H9 (cell line): ENCODE results near the gene FTO. TPM values are rescaled to one million over a fixed set of nuclear protein-coding genes. Genes with fewer than 3 reads are reported as not detected.

Experiments
- DNase-seq: peaks from one replicate; pipeline ENCODE4 v3.0.0-alpha.2; 2017
- H2AFZ ChIP-seq: one replicate; pipeline ENCODE4 v1.6.1; 2013; ENCODE audit warnings: mild to moderate bottlenecking, low read length, control low read depth, moderate library complexity
- H2AK5ac ChIP-seq: 2 replicates; pipeline ENCODE4 v1.6.1; 2013; ENCODE audit warnings: low read length, control low read depth, mixed read lengths; ENCODE audit not compliant: insufficient read length
- H2BK120ac ChIP-seq: one replicate; pipeline ENCODE4 v1.6.1; 2013; ENCODE audit warnings: low read depth, mild to moderate bottlenecking, low read length, control low read depth, inconsistent platforms; ENCODE audit not compliant: poor library complexity, severe bottlenecking
- H2BK12ac ChIP-seq: 2 replicates; pipeline ENCODE4 v1.6.1; 2013; ENCODE audit warnings: low read length, control low read depth, mixed read lengths, low read depth; ENCODE audit not compliant: insufficient read length
- H2BK15ac ChIP-seq: 2 replicates; pipeline ENCODE4 v1.6.1; 2013; ENCODE audit warnings: low read depth, low read length, control low read depth
- H2BK20ac ChIP-seq: one replicate; pipeline ENCODE4 v1.6.1; 2013; ENCODE audit warnings: low read depth, mild to moderate bottlenecking, low read length, control low read depth, inconsistent platforms; ENCODE audit not compliant: poor library complexity, severe bottlenecking
- H2BK5ac ChIP-seq: 2 replicates; pipeline ENCODE4 v1.6.1; 2013; ENCODE audit warnings: low read length, control low read depth, mixed read lengths; ENCODE audit not compliant: insufficient read length
- H3K14ac ChIP-seq: 2 replicates; pipeline ENCODE4 v1.6.1; 2013; ENCODE audit warnings: low read length, control low read depth; ENCODE audit not compliant: insufficient read depth
- H3K18ac ChIP-seq: 2 replicates; pipeline ENCODE4 v1.6.1; 2013; ENCODE audit warnings: low read depth, mild to moderate bottlenecking, mixed read lengths, low read length, control low read depth; ENCODE audit not compliant: insufficient read length
- H3K23ac ChIP-seq: 2 replicates; pipeline ENCODE4 v1.6.1; 2013; ENCODE audit warnings: low read length, control low read depth, mixed read lengths, low read depth; ENCODE audit not compliant: insufficient read length
- H3K23me2 ChIP-seq: 2 replicates; pipeline ENCODE4 v1.6.1; 2013; ENCODE audit warnings: low read depth, mild to moderate bottlenecking, mixed read lengths, low read length, control low read depth; ENCODE audit not compliant: insufficient read length, poor library complexity, severe bottlenecking
- H3K27ac ChIP-seq: 2 replicates; pipeline ENCODE4 v1.5.1; 2013; ENCODE audit warnings: low read length, control low read depth, mixed read lengths, low read depth; ENCODE audit not compliant: insufficient read length
- H3K27me3 ChIP-seq: 2 replicates; pipeline ENCODE4 v1.6.1; 2013; ENCODE audit warnings: low read length, control low read depth, inconsistent platforms; ENCODE audit not compliant: insufficient read depth
- H3K4ac ChIP-seq: 2 replicates; pipeline ENCODE4 v1.6.1; 2013; ENCODE audit warnings: low read depth, mild to moderate bottlenecking, control low read depth, inconsistent platforms, low read length, moderate library complexity
- H3K4me1 ChIP-seq: 2 replicates; pipeline ENCODE4 v1.6.1; 2013; ENCODE audit warnings: low read length, control low read depth, inconsistent platforms; ENCODE audit not compliant: insufficient read depth
- H3K4me2 ChIP-seq: 2 replicates; pipeline ENCODE4 v1.6.1; 2013; ENCODE audit warnings: low read length, control low read depth, mixed read lengths; ENCODE audit not compliant: insufficient read length, insufficient read depth
- H3K56ac ChIP-seq: 2 replicates; pipeline ENCODE4 v1.6.1; 2013; ENCODE audit warnings: low read depth, mild to moderate bottlenecking, mixed read lengths, low read length, control low read depth; ENCODE audit not compliant: insufficient read length
- H3K79me1 ChIP-seq: 2 replicates; pipeline ENCODE4 v1.6.1; 2013; ENCODE audit warnings: low read depth, mild to moderate bottlenecking, moderate library complexity, low read length, control low read depth, inconsistent platforms; ENCODE audit not compliant: insufficient read depth, poor library complexity, severe bottlenecking
- H3K79me2 ChIP-seq: 2 replicates; pipeline ENCODE4 v1.6.1; 2013; ENCODE audit warnings: low read length, control low read depth, inconsistent platforms; ENCODE audit not compliant: insufficient read depth
- H3K9ac ChIP-seq: 2 replicates; pipeline ENCODE4 v1.6.1; 2013; ENCODE audit warnings: low read length, control low read depth, mixed read lengths; ENCODE audit not compliant: insufficient read length; ENCODE audit errors: extremely low read depth
- H3K9me3 ChIP-seq: one replicate; pipeline ENCODE4 v1.6.1; 2013; ENCODE audit warnings: low read depth, low read length, inconsistent platforms; ENCODE audit not compliant: control insufficient read depth
- H3T11ph ChIP-seq: one replicate; pipeline ENCODE4 v1.6.1; 2013; ENCODE audit warnings: mild to moderate bottlenecking, low read length, control low read depth, inconsistent platforms
- H4K20me1 ChIP-seq: one replicate; pipeline ENCODE4 v1.6.1; 2013; ENCODE audit not compliant: control insufficient read depth, insufficient read length, insufficient read depth
- H4K5ac ChIP-seq: 2 replicates; pipeline ENCODE4 v1.6.1; 2013; ENCODE audit warnings: low read depth, mild to moderate bottlenecking, mixed read lengths, low read length, control low read depth; ENCODE audit not compliant: insufficient read length
- H4K8ac ChIP-seq: replicated peaks from 2 replicates; pipeline ENCODE4 v1.6.1; 2013; ENCODE audit warnings: low read length, control low read depth, mixed read lengths, low read depth; ENCODE audit not compliant: insufficient read length
- H4K91ac ChIP-seq: 2 replicates; pipeline ENCODE4 v1.6.1; 2013; ENCODE audit warnings: low read depth, mild to moderate bottlenecking, moderate library complexity, mixed read lengths, low read length, control low read depth; ENCODE audit not compliant: insufficient read length
- H3K27ac Mint-ChIP-seq, 3 experiments: 2 replicates in 2 of 3; 3 replicates in 1 of 3; pipeline ENCODE4 v1.8.0; 2020 to 2021; ENCODE audit warnings: mixed read lengths in 3 of 3, mild to moderate bottlenecking in 1 of 3, moderate library complexity in 1 of 3
- H3K27me3 Mint-ChIP-seq: 2 replicates; pipeline ENCODE4 v1.8.0; 2021; ENCODE audit warnings: low read depth, mild to moderate bottlenecking, moderate library complexity, mixed read lengths
- H3K36me3 Mint-ChIP-seq, 3 experiments: 2 replicates in 2 of 3; 3 replicates in 1 of 3; pipeline ENCODE4 v1.8.0; 2020 to 2021; ENCODE audit warnings: low read depth in 3 of 3, mixed read lengths in 3 of 3; ENCODE audit not compliant: insufficient read depth in 1 of 3
- H3K4me1 Mint-ChIP-seq, 2 experiments: 2 replicates each; pipeline ENCODE4 v1.8.0; 2020; ENCODE audit warnings: mixed read lengths in 2 of 2
- H3K4me3 Mint-ChIP-seq, 2 experiments: 2 replicates in 1 of 2; 3 replicates in 1 of 2; pipeline ENCODE4 v1.8.0; 2020 to 2021; ENCODE audit warnings: mild to moderate bottlenecking in 2 of 2, mixed read lengths in 2 of 2, moderate library complexity in 1 of 2
- H3K9me3 Mint-ChIP-seq, 2 experiments: 2 replicates in 1 of 2; 3 replicates in 1 of 2; pipeline ENCODE4 v1.8.0; 2020; ENCODE audit warnings: mild to moderate bottlenecking in 2 of 2, mixed read lengths in 2 of 2, moderate library complexity in 1 of 2
- WGBS: extraction: QIAGEN DNeasy Blood & Tissue Kit; methylation state at CpG from one replicate; pipeline ENCODE4 v1.1.7; 2013; ENCODE audit warnings: missing lambda C conversion rate, low lambda C conversion rate, mixed read lengths; ENCODE audit not compliant: insufficient read length; ENCODE audit errors: extremely low coverage; 5-methylcytosine and 5-hydroxymethylcytosine counted together
- total RNA-seq: library from RNA; stranded (reverse); gene quantifications from 2 replicates; pipeline ENCODE4 v1.2.1, GENCODE V29; 2021
- TF ChIP-seq, protein P1 (sequence below): fragments of 200-600 bp; sonication (generic); conservative IDR thresholded peaks from 3 replicates; pipeline ENCODE4 v1.8.0; 2021; ENCODE audit warnings: antibody characterized with exemption, mild to moderate bottlenecking

The FTO gene
- total RNA-seq, 1 experiment from 2014 or later, result 67.9 TPM

DNA sequence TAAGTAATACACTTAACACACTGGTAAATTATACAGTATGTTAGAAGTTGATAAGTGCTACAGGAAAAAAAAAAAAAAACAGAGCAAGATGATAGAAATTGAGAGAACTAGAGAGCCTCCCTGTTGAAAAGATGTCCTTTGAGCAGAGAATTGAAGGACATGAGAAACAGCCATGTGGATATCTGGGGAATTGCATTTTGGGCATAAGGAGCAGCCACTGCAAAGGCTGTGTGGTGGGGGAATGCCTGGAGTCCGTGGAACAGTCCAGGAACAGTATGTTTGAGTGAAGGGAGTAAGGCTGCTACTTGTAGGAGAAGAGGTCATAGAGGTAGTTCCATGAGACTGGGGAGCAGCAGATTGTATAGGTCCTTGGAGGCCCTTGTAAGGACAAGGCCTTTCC is 178.4 kb downstream of the FTO start:
- Histone ChIP-seq H3T11ph (no peak overlapping the region), H3K23me2 (no peaks in the 10 kb centered on the region), H2BK20ac (no peak overlapping the region), H2AFZ (no peak overlapping the region), H4K20me1 (no peaks in the 10 kb centered on the region), H3K56ac (no peak overlapping the region), H3K79me1 (no peaks in the 10 kb centered on the region), H2BK5ac (no peak overlapping the region), H4K5ac (no peak overlapping the region), H2AK5ac (no peak overlapping the region), H3K79me2 (no peaks in the 10 kb centered on the region), H3K18ac (no peak overlapping the region), H3K27ac (no peak overlapping the region), H2BK120ac (no peak overlapping the region), H3K4me1 (no peaks in the 10 kb centered on the region), H3K23ac (no peak overlapping the region), H3K4me2 (no peak overlapping the region), H3K27me3 (no peaks in the 10 kb centered on the region), H3K4ac (no peak overlapping the region), H3K9ac (no peak overlapping the region), H4K91ac (no peak overlapping the region), H3K9me3 (no peaks in the 10 kb centered on the region), H3K14ac (no peak overlapping the region), H4K8ac (no peak overlapping the region), H2BK12ac (no peak overlapping the region), H2BK15ac (no peak overlapping the region)
- WGBS, result no CpG with 5 or more reads among the region's 1 CpG
- Mint-ChIP-seq H3K4me1 (no peaks in the 10 kb centered on the region), H3K36me3 (peaks cover 5 to 18% (median 15%) of the 10 kb centered on the region in 3 experiments; a peak in 5 of 7 replicates), H3K9me3 (no peaks in the 10 kb centered on the region), H3K4me3 (no peak overlapping the region), H3K27me3 (no peaks in the 10 kb centered on the region), H3K27ac (no peak overlapping the region; a peak in 1 of 7 replicates)
- DNase-seq, result no peak
- TF ChIP-seq, protein P1, sequence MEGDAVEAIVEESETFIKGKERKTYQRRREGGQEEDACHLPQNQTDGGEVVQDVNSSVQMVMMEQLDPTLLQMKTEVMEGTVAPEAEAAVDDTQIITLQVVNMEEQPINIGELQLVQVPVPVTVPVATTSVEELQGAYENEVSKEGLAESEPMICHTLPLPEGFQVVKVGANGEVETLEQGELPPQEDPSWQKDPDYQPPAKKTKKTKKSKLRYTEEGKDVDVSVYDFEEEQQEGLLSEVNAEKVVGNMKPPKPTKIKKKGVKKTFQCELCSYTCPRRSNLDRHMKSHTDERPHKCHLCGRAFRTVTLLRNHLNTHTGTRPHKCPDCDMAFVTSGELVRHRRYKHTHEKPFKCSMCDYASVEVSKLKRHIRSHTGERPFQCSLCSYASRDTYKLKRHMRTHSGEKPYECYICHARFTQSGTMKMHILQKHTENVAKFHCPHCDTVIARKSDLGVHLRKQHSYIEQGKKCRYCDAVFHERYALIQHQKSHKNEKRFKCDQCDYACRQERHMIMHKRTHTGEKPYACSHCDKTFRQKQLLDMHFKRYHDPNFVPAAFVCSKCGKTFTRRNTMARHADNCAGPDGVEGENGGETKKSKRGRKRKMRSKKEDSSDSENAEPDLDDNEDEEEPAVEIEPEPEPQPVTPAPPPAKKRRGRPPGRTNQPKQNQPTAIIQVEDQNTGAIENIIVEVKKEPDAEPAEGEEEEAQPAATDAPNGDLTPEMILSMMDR, result peak; percentile 35; the same call in 1 of the 3 replicates
